ENCODE measurements around the gene MAPK1.
"Not testable (repeated sequence)": the region's sequence is repeated elsewhere in the genome, so short reads cannot be mapped to it uniquely, and the experiment has no call there.

The MAPK1 gene

GRCh38 chr22:21887841-21888240 is 20.4 kb upstream of the MAPK1 start:
- DNase-seq: no peak
- intact Hi-C loops (cut with DNase I): no loop called here

GRCh38 chr22:21883930-21884329 is 16.5 kb upstream of the MAPK1 start:
- intact Hi-C loops (cut with DNase I); DNase-seq: not testable (repeated sequence)

- DNase-seq; intact Hi-C loops (cut with DNase I): not testable (repeated sequence)
Measured at GRCh38 chr22:21882754-21883333, 15.4 kb upstream of the MAPK1 start.

- DNase-seq: no peak
- intact Hi-C loops (cut with DNase I): no loop called here
Measured at GRCh38 chr22:21881841-21882753, 14.7 kb upstream of the MAPK1 start.

GRCh38 chr22:21876486-21877176 is 9.2 kb upstream of the MAPK1 start:
- DNase-seq: no peak
- intact Hi-C loops (cut with DNase I): no loop called here

GRCh38 chr22:21874953-21875352 is 7.5 kb upstream of the MAPK1 start:
- DNase-seq; intact Hi-C loops (cut with DNase I): not testable (repeated sequence)

- intact Hi-C loops (cut with DNase I): no loop called here
- no peak for DNase-seq
Measured at GRCh38 chr22:21873619-21874018, 6.2 kb upstream of the MAPK1 start.

GRCh38 chr22:21872741-21873140 is 5.3 kb upstream of the MAPK1 start:
- DNase-seq; intact Hi-C loops (cut with DNase I): not testable (repeated sequence)

- intact Hi-C loops (cut with DNase I): loop anchor here (5.0 to 10.0 kb wide), 2 partner anchors 64 to 69 kb away; no protein-coding TSS in a partner anchor
Measured at GRCh38 chr22:21868651-21869050, 1.2 kb upstream of the MAPK1 start.

GRCh38 chr22:21866833-21867527 is 465 bp downstream of the MAPK1 start:
- DNase-seq: peak in 34 of 42 donors; percentile 14 to 68 (median 42)
- intact Hi-C loops (cut with DNase I): loop anchor here (2.0 to 10.0 kb wide), 3 partner anchors 62 to 132 kb away; partner anchors contain the start of gene YPEL1

More at GRCh38 chr22:21868651-21869050, 1.2 kb upstream of the MAPK1 start:
- DNase-seq: no peak

GRCh38 chr22:21865041-21865440 is 2.4 kb downstream of the MAPK1 start:
- intact Hi-C loops (cut with DNase I): loop anchor here (5.0 to 10.0 kb wide), 2 partner anchors 60 to 72 kb away; no protein-coding TSS in a partner anchor
- DNase-seq: peak in 20 of 42 donors; percentile 16 to 75 (median 44)

- intact Hi-C loops (cut with DNase I): loop anchor here (5.0 to 10.0 kb wide), 2 partner anchors 35 to 58 kb away; no protein-coding TSS in a partner anchor
- DNase-seq: no peak
Measured at GRCh38 chr22:21862386-21863245, 4.8 kb downstream of the MAPK1 start.

- intact Hi-C loops (cut with DNase I): loop anchor here (5.0 to 10.0 kb wide), 2 partner anchors 35 to 57 kb away; no protein-coding TSS in a partner anchor
- no peak for DNase-seq
Measured at GRCh38 chr22:21861851-21862250, 5.6 kb downstream of the MAPK1 start.

- peak in 2 of 42 donors; percentile 9 to 36 for DNase-seq
- intact Hi-C loops (cut with DNase I): loop anchor here (5.0 to 10.0 kb wide), 2 partner anchors 34 to 57 kb away; no protein-coding TSS in a partner anchor
Measured at GRCh38 chr22:21861264-21861848, 6.1 kb downstream of the MAPK1 start.

GRCh38 chr22:21860491-21861039 is 6.9 kb downstream of the MAPK1 start:
- intact Hi-C loops (cut with DNase I): loop anchor here (5.0 to 10.0 kb wide), 2 partner anchors 33 to 56 kb away; no protein-coding TSS in a partner anchor
- no peak for DNase-seq

GRCh38 chr22:21858025-21858764 is 9.2 kb downstream of the MAPK1 start:
- intact Hi-C loops (cut with DNase I): no loop called here
- DNase-seq: no peak
